ENCODE measurements around the gene TFE3. TPM values are rescaled to one million over a fixed set of nuclear protein-coding genes. Genes with fewer than 3 reads are reported as not detected.

The TFE3 gene
- 33.5 TPM for polyA plus RNA-seq
- long read RNA-seq, donor 1, partial matches to known transcripts = 7 of 11 reads
- long read RNA-seq, donor 1, other reads (novel, unspliced or antisense) = 0 of 11 reads
- long read RNA-seq, donor 2, transcript TFE3-201 (10 exons, 3,415 nt) = major isoform, 7 of 26 reads
- long read RNA-seq, donor 2, partial matches to known transcripts = 16 of 26 reads
- long read RNA-seq, donor 2, other reads (novel, unspliced or antisense) = 0 of 26 reads
- long read RNA-seq, donor 3, partial matches to known transcripts = 0 of 6 reads
- long read RNA-seq, donor 3, other reads (novel, unspliced or antisense) = 0 of 6 reads
- long read RNA-seq, donor 4, partial matches to known transcripts = 0 of 1 reads
- long read RNA-seq, donor 4, other reads (novel, unspliced or antisense) = 0 of 1 reads
- long read RNA-seq, donor 5, partial matches to known transcripts = 7 of 8 reads
- long read RNA-seq, donor 5, other reads (novel, unspliced or antisense) = 0 of 8 reads
- long read RNA-seq, donor 6, transcript TFE3-201 (10 exons, 3,415 nt) = major isoform, 9 of 24 reads
- long read RNA-seq, donor 6, partial matches to known transcripts = 10 of 24 reads
- long read RNA-seq, donor 6, other reads (novel, unspliced or antisense) = 0 of 24 reads
- long read RNA-seq, donor 7, partial matches to known transcripts = 0 of 3 reads
- long read RNA-seq, donor 7, other reads (novel, unspliced or antisense) = 0 of 3 reads
- long read RNA-seq, donor 8, partial matches to known transcripts = 13 of 18 reads
- long read RNA-seq, donor 8, other reads (novel, unspliced or antisense) = 0 of 18 reads
- long read RNA-seq, donor 9, partial matches to known transcripts = 5 of 8 reads
- long read RNA-seq, donor 9, other reads (novel, unspliced or antisense) = 0 of 8 reads
- long read RNA-seq, donor 10, partial matches to known transcripts = 5 of 5 reads
- long read RNA-seq, donor 10, other reads (novel, unspliced or antisense) = 0 of 5 reads
- long read RNA-seq, donor 11, partial matches to known transcripts = 0 of 4 reads
- long read RNA-seq, donor 11, other reads (novel, unspliced or antisense) = 0 of 4 reads

DNA sequence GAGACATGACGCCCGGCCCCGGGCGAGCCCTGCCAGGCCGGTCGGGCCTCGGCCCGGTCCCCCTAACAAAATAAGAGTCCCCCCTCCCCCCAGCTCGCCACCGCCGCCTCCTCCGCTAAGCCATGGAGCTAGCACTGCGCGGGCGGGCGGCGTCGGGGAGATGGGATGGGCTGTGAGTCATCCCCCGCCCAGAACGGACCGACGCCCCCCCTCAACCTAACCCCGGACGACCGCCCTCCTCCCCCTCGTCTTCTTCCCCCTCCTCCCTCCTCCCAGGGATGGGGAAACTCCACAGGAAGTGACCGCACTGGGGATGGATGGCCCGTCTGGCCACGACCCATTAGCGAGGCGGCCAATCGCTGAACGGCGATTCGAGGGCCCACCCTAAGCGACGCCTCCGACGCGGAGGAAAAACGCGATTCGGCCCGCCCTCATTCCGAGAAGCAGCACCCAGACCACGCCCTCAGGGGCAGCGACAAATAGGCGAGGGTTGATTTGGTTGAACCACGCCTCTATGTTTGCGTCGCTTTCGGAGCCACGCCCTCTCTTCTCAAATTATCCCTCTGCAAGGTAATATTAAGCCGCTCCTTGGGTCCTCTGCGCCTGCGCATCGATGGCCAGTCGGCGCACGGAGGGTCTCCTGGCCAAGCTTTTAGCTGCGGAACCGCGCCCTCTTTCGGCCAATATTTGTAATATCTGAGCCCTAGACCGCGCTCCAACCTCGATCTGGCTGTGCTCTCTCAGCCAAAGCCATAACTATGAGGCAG is at the start of gene TFE3:
TFE3 (minus strand) TSS at position 138 of the 767 bp plus-strand sequence; CDS start at position 7, 131 bp downstream.
- peak within 1 kb of the TSS; percentile 97 for H3K27ac ChIP-seq (ENCODE audit: low read length)
- peaks cover 26% of the 10 kb centered on the region for H3K4me1 ChIP-seq (ENCODE audit: control insufficient read depth, insufficient read depth, low read length)
- DNase-seq = peak; percentile 99
- H3K4me3 ChIP-seq (ENCODE audit: low read length) = peak within 1 kb of the TSS; percentile 79
- peaks cover 14% of the 10 kb centered on the region for H3K36me3 ChIP-seq (ENCODE audit: control insufficient read depth, insufficient read depth, low read length)
- H3K27me3 ChIP-seq (ENCODE audit: control insufficient read depth, insufficient read depth, low read length) = no peaks in the 10 kb centered on the region
- WGBS (ENCODE audit: insufficient coverage, low lambda C conversion rate) = no CpG with 5 or more reads among the region's 67 CpGs
- no peaks in the 10 kb centered on the region for H3K9me3 ChIP-seq (ENCODE audit: control insufficient read depth, low read depth, low read length)

GRCh38 chrX:49089553-49089952 is 46.4 kb upstream of the TFE3 start:
- DNase-seq = no peak
- WGBS (ENCODE audit: insufficient coverage, low lambda C conversion rate) = no CpG with 5 or more reads among the region's 4 CpGs
- H3K4me3 ChIP-seq (ENCODE audit: low read length) = no peak overlapping the region
- no peaks in the 10 kb centered on the region for H3K36me3 ChIP-seq (ENCODE audit: control insufficient read depth, insufficient read depth, low read length)
- H3K4me1 ChIP-seq (ENCODE audit: control insufficient read depth, insufficient read depth, low read length) = no peaks in the 10 kb centered on the region
- H3K27ac ChIP-seq (ENCODE audit: low read length) = no peak overlapping the region
- no peaks in the 10 kb centered on the region for H3K9me3 ChIP-seq (ENCODE audit: control insufficient read depth, low read depth, low read length)
- H3K27me3 ChIP-seq (ENCODE audit: control insufficient read depth, insufficient read depth, low read length) = no peaks in the 10 kb centered on the region

GRCh38 chrX:49082271-49082871 is 39.2 kb upstream of the TFE3 start:
- Histone ChIP-seq H3K4me1 (ENCODE audit: control insufficient read depth, insufficient read depth, low read length) (peaks cover 8% of the 10 kb centered on the region), H3K27ac (ENCODE audit: low read length) (no peak overlapping the region), H3K4me3 (ENCODE audit: low read length) (no peak overlapping the region), H3K36me3 (ENCODE audit: control insufficient read depth, insufficient read depth, low read length) (no peaks in the 10 kb centered on the region), H3K27me3 (ENCODE audit: control insufficient read depth, insufficient read depth, low read length) (no peaks in the 10 kb centered on the region), H3K9me3 (ENCODE audit: control insufficient read depth, low read depth, low read length) (no peaks in the 10 kb centered on the region)
- WGBS (ENCODE audit: insufficient coverage, low lambda C conversion rate) = no CpG with 5 or more reads among the region's 4 CpGs
- no peak for DNase-seq

DNA sequence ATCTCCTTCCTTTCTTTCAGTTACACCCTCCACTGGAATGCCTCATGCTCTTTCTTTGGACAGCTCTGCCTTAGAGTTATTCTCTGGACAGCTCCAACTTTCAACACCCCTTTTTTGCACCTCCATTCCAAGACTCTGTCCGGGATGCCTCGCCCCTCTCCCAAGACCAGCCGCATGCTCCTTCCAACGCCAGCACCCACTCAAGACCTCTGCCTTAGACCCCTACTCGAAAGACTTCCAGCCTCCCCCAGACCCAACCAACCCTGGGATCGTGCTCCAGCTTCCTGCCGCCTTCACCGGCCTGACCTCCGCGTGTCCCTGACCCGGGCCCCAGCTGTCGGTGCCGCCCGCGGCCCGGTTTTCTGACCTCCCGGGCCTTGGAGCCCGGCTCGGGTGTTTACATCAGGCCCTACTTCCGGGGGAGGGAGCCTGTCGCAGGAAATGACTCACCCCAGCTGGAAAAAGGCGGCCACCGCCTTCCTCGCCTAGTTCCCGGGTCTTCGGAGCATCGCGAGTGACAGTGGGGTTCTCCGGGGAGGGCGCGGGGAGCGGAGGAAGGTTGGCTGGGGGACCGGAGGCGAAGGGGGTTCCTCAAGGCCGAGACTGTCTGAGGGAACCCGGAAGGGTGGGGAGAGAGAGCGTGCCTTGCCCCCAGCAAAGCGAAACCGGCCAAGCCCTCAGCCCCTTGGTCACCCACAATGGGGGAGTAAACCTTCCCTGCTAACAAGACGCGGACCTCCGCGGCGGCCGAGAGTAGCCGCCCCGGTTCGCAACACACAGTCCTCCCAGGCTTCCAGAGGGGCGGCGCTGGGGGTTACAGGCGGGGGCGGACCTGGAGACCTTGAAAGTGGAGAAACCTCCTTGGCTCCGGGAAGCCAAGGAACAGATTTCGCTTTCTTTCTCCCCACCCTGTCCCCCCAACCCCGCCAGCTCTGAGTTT is 36.6 kb upstream of the TFE3 start, which contains the start of gene WDR45:
WDR45 (minus strand) TSS at position 399 of the 940 bp plus-strand sequence. CDS start 1,792 bp downstream, outside the sequence.
- Histone ChIP-seq H3K9me3 (ENCODE audit: control insufficient read depth, low read depth, low read length) (no peaks in the 10 kb centered on the region), H3K4me3 (ENCODE audit: low read length) (peak within 1 kb of the TSS; percentile 85), H3K36me3 (ENCODE audit: control insufficient read depth, insufficient read depth, low read length) (peaks cover 7% of the 10 kb centered on the region), H3K27me3 (ENCODE audit: control insufficient read depth, insufficient read depth, low read length) (no peaks in the 10 kb centered on the region), H3K27ac (ENCODE audit: low read length) (peak within 1 kb of the TSS; percentile 90), H3K4me1 (ENCODE audit: control insufficient read depth, insufficient read depth, low read length) (peaks cover 8% of the 10 kb centered on the region)
- DNase-seq = peak; percentile 57 to 80
- no CpG with 5 or more reads among the region's 55 CpGs for WGBS (ENCODE audit: insufficient coverage, low lambda C conversion rate)

DNA sequence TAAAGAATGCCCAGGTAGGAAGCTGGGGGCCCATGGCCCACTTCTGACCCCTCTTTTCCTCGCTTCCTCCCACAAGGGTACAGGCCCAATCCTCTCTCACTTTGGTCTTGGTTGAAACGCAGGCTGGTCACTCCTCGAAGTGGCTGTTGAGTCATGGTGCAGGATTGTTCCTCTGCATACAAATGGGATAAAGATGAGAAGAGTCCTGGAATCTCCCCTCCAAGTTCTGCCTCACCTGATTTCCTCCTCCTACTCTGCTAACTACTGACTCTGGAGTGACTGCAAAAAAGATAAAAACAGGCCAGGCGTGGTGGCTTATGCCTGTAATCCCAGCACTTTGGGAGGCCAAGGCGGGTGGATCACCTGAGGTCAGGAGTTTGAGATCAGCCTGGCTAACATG is 34.8 kb upstream of the TFE3 start:
- no CpG with 5 or more reads among the region's 5 CpGs for WGBS (ENCODE audit: insufficient coverage, low lambda C conversion rate)
- H3K27me3 ChIP-seq (ENCODE audit: control insufficient read depth, insufficient read depth, low read length) = no peaks in the 10 kb centered on the region

GRCh38 chrX:49075347-49075746 is 32.2 kb upstream of the TFE3 start:
- H3K27ac ChIP-seq (ENCODE audit: low read length) = no peak overlapping the region
- H3K9me3 ChIP-seq (ENCODE audit: control insufficient read depth, low read depth, low read length) = peaks cover 2% of the 10 kb centered on the region
- H3K36me3 ChIP-seq (ENCODE audit: control insufficient read depth, insufficient read depth, low read length) = peaks cover 9% of the 10 kb centered on the region
- H3K4me3 ChIP-seq (ENCODE audit: low read length) = no peak overlapping the region
- H3K27me3 ChIP-seq (ENCODE audit: control insufficient read depth, insufficient read depth, low read length) = no peaks in the 10 kb centered on the region
- WGBS (ENCODE audit: insufficient coverage, low lambda C conversion rate) = no CpG with 5 or more reads among the region's 13 CpGs
- no peak for DNase-seq
- H3K4me1 ChIP-seq (ENCODE audit: control insufficient read depth, insufficient read depth, low read length) = peaks cover 26% of the 10 kb centered on the region

More for the DNA sequence above, 34.8 kb upstream of the TFE3 start:
- Histone ChIP-seq H3K27ac (ENCODE audit: low read length) (no peak overlapping the region), H3K4me3 (ENCODE audit: low read length) (no peak overlapping the region), H3K4me1 (ENCODE audit: control insufficient read depth, insufficient read depth, low read length) (peaks cover 16% of the 10 kb centered on the region), H3K36me3 (ENCODE audit: control insufficient read depth, insufficient read depth, low read length) (peaks cover 9% of the 10 kb centered on the region), H3K9me3 (ENCODE audit: control insufficient read depth, low read depth, low read length) (peaks cover 2% of the 10 kb centered on the region)
- DNase-seq = no peak

GRCh38 chrX:49073601-49074575 is 30.7 kb upstream of the TFE3 start, which contains the start of gene PRAF2:
Gene PRAF2, minus strand, starts transcription at chrX:49074002. Its CDS starts 15 bp downstream, at chrX:49073987.
- WGBS (ENCODE audit: insufficient coverage, low lambda C conversion rate) = no CpG with 5 or more reads among the region's 61 CpGs

GRCh38 chrX:49072712-49073095 is 29.5 kb upstream of the TFE3 start:
- H3K4me1 ChIP-seq (ENCODE audit: control insufficient read depth, insufficient read depth, low read length) = peaks cover 18% of the 10 kb centered on the region
- peaks cover 2% of the 10 kb centered on the region for H3K9me3 ChIP-seq (ENCODE audit: control insufficient read depth, low read depth, low read length)
- DNase-seq = no peak
- peak overlapping the region; percentile 68 for H3K4me3 ChIP-seq (ENCODE audit: low read length)
- H3K36me3 ChIP-seq (ENCODE audit: control insufficient read depth, insufficient read depth, low read length) = peaks cover 9% of the 10 kb centered on the region
- H3K27me3 ChIP-seq (ENCODE audit: control insufficient read depth, insufficient read depth, low read length) = no peaks in the 10 kb centered on the region
- no CpG with 5 or more reads among the region's 10 CpGs for WGBS (ENCODE audit: insufficient coverage, low lambda C conversion rate)
- no peak overlapping the region for H3K27ac ChIP-seq (ENCODE audit: low read length)

More at GRCh38 chrX:49073601-49074575, 30.7 kb upstream of the TFE3 start, which contains the start of gene PRAF2:
- peaks cover 21% of the 10 kb centered on the region for H3K4me1 ChIP-seq (ENCODE audit: control insufficient read depth, insufficient read depth, low read length)
- H3K27ac ChIP-seq (ENCODE audit: low read length) = peak within 1 kb of the TSS; percentile 48
- peaks cover 2% of the 10 kb centered on the region for H3K9me3 ChIP-seq (ENCODE audit: control insufficient read depth, low read depth, low read length)
- H3K36me3 ChIP-seq (ENCODE audit: control insufficient read depth, insufficient read depth, low read length) = peaks cover 9% of the 10 kb centered on the region
- peak; percentile 88 to 91 for DNase-seq
- H3K27me3 ChIP-seq (ENCODE audit: control insufficient read depth, insufficient read depth, low read length) = no peaks in the 10 kb centered on the region
- peak within 1 kb of the TSS; percentile 68 for H3K4me3 ChIP-seq (ENCODE audit: low read length)
